AG09309 (cell line): ENCODE measurements around the gene CSF3.

Source experiments
- DNase-seq: peaks from one replicate; pipeline ENCODE4 v3.0.0-alpha.2; 2010; ENCODE audit warnings: low read depth
- H3K4me3 ChIP-seq: 2 replicates; pipeline ENCODE4 v1.5.1; 2011; ENCODE audit warnings: mild to moderate bottlenecking, low read depth, low read length, moderate library complexity; ENCODE audit not compliant: control insufficient read depth
- CTCF ChIP-seq: IDR thresholded peaks from 2 replicates; pipeline ENCODE4 v1.5.1; 2011; ENCODE audit warnings: mild to moderate bottlenecking, low read depth, low read length, inconsistent platforms; ENCODE audit not compliant: insufficient read depth, control insufficient read depth; ENCODE audit errors: missing control alignments

CSF3 gene

DNA sequence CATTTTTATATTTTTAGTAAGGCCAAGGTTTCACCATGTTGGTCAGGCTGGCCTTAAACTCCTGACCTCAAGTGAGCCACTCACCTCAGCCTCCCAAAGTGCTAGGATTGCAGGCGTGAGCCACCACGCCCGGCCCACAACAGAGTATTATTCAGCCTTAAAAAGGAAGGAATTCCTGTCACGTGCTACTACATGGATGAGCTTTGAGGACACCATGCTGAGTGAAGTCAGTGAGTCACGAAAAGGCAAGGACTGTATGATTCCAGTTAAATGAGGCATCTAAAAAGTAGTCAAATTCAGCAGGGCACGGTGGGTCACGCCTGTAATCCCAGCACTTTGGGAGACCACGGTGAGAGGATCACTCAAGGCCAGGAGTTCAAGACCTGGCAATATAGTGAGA is 9.7 kb downstream of the CSF3 start:
- DNase-seq, result no peak

GRCh38 chr17:40025559-40025958 is 10.3 kb downstream of the CSF3 start:
- no peak overlapping the region for H3K4me3 ChIP-seq
- DNase-seq, result no peak
- TF ChIP-seq CTCF, result no peak

More for the DNA sequence above, 9.7 kb downstream of the CSF3 start:
- no peak for TF ChIP-seq CTCF
- no peak overlapping the region for H3K4me3 ChIP-seq

DNA sequence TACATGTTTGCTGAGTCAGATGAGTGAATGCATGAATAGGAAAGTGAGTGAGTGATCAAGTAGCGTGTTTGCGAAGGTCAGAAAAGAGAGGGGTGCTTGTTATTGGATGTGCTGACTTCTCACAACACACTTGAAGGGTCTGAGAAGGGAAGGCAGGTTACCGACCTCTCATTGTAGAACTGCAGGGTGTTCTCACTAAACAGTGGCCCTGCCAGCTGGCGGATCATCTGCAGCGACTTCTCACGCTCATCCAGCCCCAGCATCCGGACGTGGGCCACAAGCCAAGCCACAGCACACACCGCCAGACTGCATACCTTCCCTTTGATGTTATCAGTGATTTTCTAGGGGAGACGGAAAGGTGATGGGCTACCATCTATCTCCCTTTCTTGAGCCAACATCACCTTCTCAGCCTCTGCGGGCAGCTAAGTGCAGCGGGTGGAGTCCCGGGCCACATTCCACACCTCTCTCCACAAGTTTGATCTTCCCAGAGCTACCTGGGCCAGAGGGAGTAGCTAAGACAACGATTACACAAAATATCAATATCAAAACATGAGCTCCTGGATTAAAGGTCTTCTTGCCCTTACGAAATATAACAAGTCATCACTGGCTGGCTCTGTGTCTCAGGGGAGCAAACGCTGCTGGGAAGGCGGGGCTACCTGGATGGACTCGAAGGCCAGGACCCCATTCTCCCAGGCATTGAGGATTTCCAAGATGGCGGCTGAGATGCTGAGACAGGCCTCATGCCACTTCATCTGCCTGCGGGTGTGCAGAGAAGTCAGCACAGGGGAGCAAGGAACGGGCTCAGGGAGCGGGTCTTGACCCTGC is 11.0 kb downstream of the CSF3 start:
- no peak overlapping the region for H3K4me3 ChIP-seq
- no peak for DNase-seq
- no peak for TF ChIP-seq CTCF

- peak; percentile 34 for DNase-seq
- peak; percentile 85 for TF ChIP-seq CTCF
- H3K4me3 ChIP-seq, result no peak overlapping the region
These were observed 11.8 kb downstream of the CSF3 start for GRCh38 chr17:40026816-40027613.

DNA sequence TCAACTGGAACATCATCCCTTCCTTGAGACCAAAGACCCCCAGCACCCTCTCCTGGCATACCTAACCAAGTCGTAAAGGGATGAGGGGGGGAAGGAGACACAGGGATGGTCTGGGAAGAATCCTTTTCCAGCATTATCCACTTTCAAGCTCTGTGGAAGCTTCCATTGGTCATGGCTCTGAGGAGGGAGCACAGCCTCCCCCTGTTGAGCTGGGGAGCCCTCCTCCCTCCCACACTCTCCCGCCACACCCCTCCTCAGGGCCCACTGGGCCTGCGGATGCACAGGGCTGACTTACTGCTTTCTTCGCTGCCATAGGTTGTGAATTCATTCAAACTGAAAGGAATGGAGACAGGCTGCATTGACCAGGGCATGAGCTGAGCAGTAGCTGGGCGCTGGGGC is 12.4 kb downstream of the CSF3 start:
- no peak for DNase-seq
- TF ChIP-seq CTCF, result no peak
- no peak overlapping the region for H3K4me3 ChIP-seq

DNA sequence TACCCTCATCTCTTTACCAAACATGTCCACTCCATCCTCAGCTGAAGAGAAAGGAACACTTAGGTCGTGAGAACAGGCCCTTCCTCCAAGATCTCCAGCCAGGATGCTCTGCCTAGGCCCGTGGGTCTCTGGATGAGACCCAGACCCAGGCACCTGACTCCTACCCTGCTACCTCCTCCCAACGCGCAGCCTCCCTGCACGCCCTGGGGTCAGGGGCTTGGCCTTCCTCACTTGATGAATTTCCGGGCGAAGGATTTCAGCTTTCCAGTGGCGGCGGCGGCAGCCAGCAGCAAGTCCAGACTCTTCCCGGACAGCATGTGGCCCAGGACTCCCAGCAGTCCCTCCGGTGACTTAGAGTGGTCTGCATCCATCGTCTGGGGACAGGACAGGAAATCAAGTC is 13.4 kb downstream of the CSF3 start:
- no peak for DNase-seq
- H3K4me3 ChIP-seq, result no peak overlapping the region
- TF ChIP-seq CTCF, result no peak
